SKM-1 treated with dmso at 0.1 percent for 144 hours (cell line): Measurements from ENCODE around the gene BUB1.
A peak's percentile ranks its signal among the peaks of the same experiment; 100 is the strongest.
"Not testable (repeated sequence)": the region's sequence is repeated elsewhere in the genome, so short reads cannot be mapped to it uniquely, and the experiment has no call there.

Experiments used
- DNase-seq: peaks from one replicate; lab custom pipeline; 2025; ENCODE audit not compliant: unreplicated experiment; lab: John Stamatoyannopoulos, UW

The BUB1 gene

GRCh38 chr2:110691612-110692258 lies 13.9 kb upstream of the BUB1 start:
- DNase-seq, result no peak

- DNase-seq, result no peak
Measured at GRCh38 chr2:110690083-110690965, 12.5 kb upstream of the BUB1 start.

- no peak for DNase-seq
Measured at GRCh38 chr2:110688594-110689091, 10.8 kb upstream of the BUB1 start.

- not testable (repeated sequence) for DNase-seq
Measured at GRCh38 chr2:110687775-110688484, 10.1 kb upstream of the BUB1 start.

GRCh38 chr2:110682872-110683271 lies 5.0 kb upstream of the BUB1 start:
- no peak for DNase-seq

- DNase-seq, result no peak
Measured at GRCh38 chr2:110682267-110682666, 4.4 kb upstream of the BUB1 start.

- no peak for DNase-seq
Measured at GRCh38 chr2:110680709-110681108, 2.8 kb upstream of the BUB1 start.

GRCh38 chr2:110679865-110680264 lies 2.0 kb upstream of the BUB1 start:
- DNase-seq, result no peak

GRCh38 chr2:110679337-110679707 lies 1.5 kb upstream of the BUB1 start:
- peak; percentile 5 for DNase-seq

GRCh38 chr2:110678457-110679336 lies 834 bp upstream of the BUB1 start:
- peak; percentile 27 for DNase-seq

- no peak for DNase-seq
Measured at GRCh38 chr2:110677080-110677479, 783 bp downstream of the BUB1 start.

GRCh38 chr2:110675679-110676078 lies 2.2 kb downstream of the BUB1 start:
- DNase-seq, result no peak

GRCh38 chr2:110674620-110675555 lies 3.0 kb downstream of the BUB1 start:
- no peak for DNase-seq

- DNase-seq, result no peak
Measured at GRCh38 chr2:110673201-110673600, 4.7 kb downstream of the BUB1 start.

GRCh38 chr2:110670826-110671225 lies 7.0 kb downstream of the BUB1 start:
- DNase-seq, result no peak

GRCh38 chr2:110669079-110669478 lies 8.8 kb downstream of the BUB1 start:
- no peak for DNase-seq

GRCh38 chr2:110667071-110667470 lies 10.8 kb downstream of the BUB1 start:
- DNase-seq, result no peak

GRCh38 chr2:110664135-110664534 lies 13.7 kb downstream of the BUB1 start:
- DNase-seq, result no peak

GRCh38 chr2:110662560-110662959 lies 15.3 kb downstream of the BUB1 start:
- DNase-seq, result no peak

GRCh38 chr2:110660558-110660957 lies 17.3 kb downstream of the BUB1 start:
- DNase-seq, result no peak
